ENCODE results near the gene CD151. TPM values are rescaled to one million over a fixed set of nuclear protein-coding genes. Genes with fewer than 3 reads are reported as not detected.
A peak's percentile ranks its signal among the peaks of the same experiment; 100 is the strongest.

The CD151 gene
- total RNA-seq, 1 experiment from 2014 or later = 115 TPM

GRCh38 chr11:802018-802617 is 30.6 kb upstream of the CD151 start (continued):
- TF ChIP-seq ZSCAN18 (CRISPR knock-in tag; IDR thresholded peaks at IDR 0.05) = no peak
- no peak for TF ChIP-seq ATF1 (CRISPR knock-in tag; IDR thresholded peaks at IDR 0.05)
- TF ChIP-seq PRDM15 (CRISPR knock-in tag; IDR thresholded peaks at IDR 0.05) = no peak
- no peak for TF ChIP-seq FOXP4 (CRISPR knock-in tag; IDR thresholded peaks at IDR 0.05)
- no peak for TF ChIP-seq ATF3 (CRISPR knock-in tag; conservative IDR thresholded peaks at IDR 0.05)
- TF ChIP-seq SMAD4 (CRISPR knock-in tag; IDR thresholded peaks at IDR 0.05) = no peak
- no peak for TF ChIP-seq TEAD1 (CRISPR knock-in tag; IDR thresholded peaks at IDR 0.05)

- H3K9me3 Mint-ChIP-seq = no peaks in the 10 kb centered on the region
- DNase-seq (ENCODE audit: low spot score) (no peak), ATAC-seq (no peak)
- peaks cover 13% of the 10 kb centered on the region for H3K4me1 Mint-ChIP-seq
- H3K36me3 Mint-ChIP-seq = no peaks in the 10 kb centered on the region
- H3K27me3 Mint-ChIP-seq (ENCODE audit: low read depth) = no peaks in the 10 kb centered on the region
- CTCF ChIA-PET = interaction anchor here (0.7 to 1.1 kb wide), 3 partner anchors 12 to 38 kb away, joined by 3 read pairs; no protein-coding TSS in a partner anchor
- POLR2A ChIA-PET = no interaction called here
- H3K27ac Mint-ChIP-seq = no peak overlapping the region
- H3K4me3 Mint-ChIP-seq = 0 out of 2 replicates have a peak overlapping the region, but pooled peaks have one; percentile 14
- TF ChIP-seq IRF1 (CRISPR knock-in tag; IDR thresholded peaks at IDR 0.05) = no peak
- no peak for TF ChIP-seq NR1H2 (CRISPR knock-in tag; IDR thresholded peaks at IDR 0.05)
- no peak for TF ChIP-seq ZSCAN18 (CRISPR knock-in tag; IDR thresholded peaks at IDR 0.05)
- no peak for TF ChIP-seq JAZF1 (CRISPR knock-in tag; IDR thresholded peaks at IDR 0.05)
- no peak for TF ChIP-seq ESRRA (CRISPR knock-in tag; IDR thresholded peaks at IDR 0.05; ENCODE audit: borderline replicate concordance)
- no peak for TF ChIP-seq RELA (CRISPR knock-in tag; IDR thresholded peaks at IDR 0.05; ENCODE audit: borderline replicate concordance)
- TF ChIP-seq ATF3 (CRISPR knock-in tag; conservative IDR thresholded peaks at IDR 0.05) = no peak
- no peak for TF ChIP-seq ZNF512 (CRISPR knock-in tag; IDR thresholded peaks at IDR 0.05; ENCODE audit: borderline replicate concordance)
- TF ChIP-seq ARID4B (CRISPR knock-in tag; IDR thresholded peaks at IDR 0.05; ENCODE audit: borderline replicate concordance) = no peak
Measured at GRCh38 chr11:802693-803466, 29.9 kb upstream of the CD151 start.

Measured in WTC11 (cell line).